Right hindlimb (tissue), 1 donor: Measurements from ENCODE around the gene SPTBN1.

Source experiments
- DNase-seq: peaks from one replicate; pipeline ENCODE4 v3.0.0-alpha.2; 2018

Gene SPTBN1

GRCh38 chr2:54531558-54531957 lies 75.4 kb downstream of the SPTBN1 start:
- DNase-seq = no peak

- no peak for DNase-seq
Observed at GRCh38 chr2:54534221-54534620, 78.1 kb downstream of the SPTBN1 start.

- no peak for DNase-seq
Observed at GRCh38 chr2:54534625-54535024, 78.5 kb downstream of the SPTBN1 start.

GRCh38 chr2:54535599-54536195 lies 79.6 kb downstream of the SPTBN1 start:
- DNase-seq = no peak

DNA sequence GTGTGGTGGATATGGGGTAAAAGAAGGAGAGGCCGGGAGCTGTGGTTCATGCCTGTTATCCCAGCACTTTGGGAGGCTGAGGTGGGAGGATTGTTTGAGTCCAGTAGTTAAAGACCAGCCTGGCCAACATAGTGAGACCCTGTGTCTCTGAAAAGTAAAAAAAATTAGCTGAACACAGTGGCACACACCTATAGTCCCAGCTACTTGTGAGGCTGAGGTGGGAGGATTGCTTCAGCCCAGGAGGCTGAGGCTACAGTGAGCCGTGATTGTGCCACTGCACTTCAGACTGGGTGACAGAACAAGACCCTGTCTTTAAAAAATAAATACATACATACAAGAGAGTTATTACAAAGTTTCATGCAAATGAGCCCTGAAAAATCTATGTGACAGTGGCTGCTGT lies 80.6 kb downstream of the SPTBN1 start:
- no peak for DNase-seq

GRCh38 chr2:54538537-54538936 lies 82.4 kb downstream of the SPTBN1 start:
- DNase-seq = no peak

- DNase-seq = no peak
Observed at GRCh38 chr2:54539683-54540082, 83.6 kb downstream of the SPTBN1 start.

GRCh38 chr2:54540194-54540593 lies 84.1 kb downstream of the SPTBN1 start:
- DNase-seq = no peak

GRCh38 chr2:54541995-54542394 lies 85.9 kb downstream of the SPTBN1 start:
- no peak for DNase-seq

- DNase-seq = no peak
Observed at GRCh38 chr2:54543733-54544396, 87.7 kb downstream of the SPTBN1 start.

DNA sequence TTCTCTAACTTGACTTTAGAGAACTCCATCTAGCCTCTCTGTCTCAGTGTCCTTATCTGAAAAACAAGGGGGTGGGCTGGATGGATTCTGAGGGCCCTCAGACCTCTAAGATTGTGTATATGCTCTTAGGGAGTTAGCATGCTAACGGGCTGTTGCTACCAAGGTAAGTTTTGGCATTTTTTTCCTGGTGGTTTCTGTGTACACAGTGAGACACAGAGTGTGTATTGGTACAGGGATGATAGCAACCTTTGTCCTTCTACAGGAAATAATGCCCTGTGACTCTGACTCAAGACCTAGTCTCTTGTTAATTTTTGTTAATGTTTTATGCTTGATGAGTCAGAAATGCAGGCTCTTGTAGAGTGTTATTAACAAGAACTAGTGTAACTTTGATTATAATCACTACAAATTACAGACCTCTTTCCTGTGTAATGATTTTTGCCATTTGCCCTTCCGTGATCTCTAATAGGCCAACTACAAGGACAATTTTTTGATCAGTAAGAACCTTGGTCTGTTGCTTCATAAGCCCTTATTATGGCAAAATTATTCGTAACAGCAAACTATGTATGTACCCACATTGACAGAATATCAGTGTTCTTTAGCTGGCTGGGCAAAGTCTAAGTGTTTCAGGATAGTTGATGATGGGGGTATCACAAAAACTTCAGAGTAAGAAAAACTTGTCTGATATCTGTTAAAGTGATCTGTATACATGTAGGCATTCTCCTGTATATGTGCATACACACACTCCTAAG lies 89.7 kb downstream of the SPTBN1 start:
- no peak for DNase-seq

- no peak for DNase-seq
Observed at GRCh38 chr2:54546518-54546917, 90.4 kb downstream of the SPTBN1 start.

DNA sequence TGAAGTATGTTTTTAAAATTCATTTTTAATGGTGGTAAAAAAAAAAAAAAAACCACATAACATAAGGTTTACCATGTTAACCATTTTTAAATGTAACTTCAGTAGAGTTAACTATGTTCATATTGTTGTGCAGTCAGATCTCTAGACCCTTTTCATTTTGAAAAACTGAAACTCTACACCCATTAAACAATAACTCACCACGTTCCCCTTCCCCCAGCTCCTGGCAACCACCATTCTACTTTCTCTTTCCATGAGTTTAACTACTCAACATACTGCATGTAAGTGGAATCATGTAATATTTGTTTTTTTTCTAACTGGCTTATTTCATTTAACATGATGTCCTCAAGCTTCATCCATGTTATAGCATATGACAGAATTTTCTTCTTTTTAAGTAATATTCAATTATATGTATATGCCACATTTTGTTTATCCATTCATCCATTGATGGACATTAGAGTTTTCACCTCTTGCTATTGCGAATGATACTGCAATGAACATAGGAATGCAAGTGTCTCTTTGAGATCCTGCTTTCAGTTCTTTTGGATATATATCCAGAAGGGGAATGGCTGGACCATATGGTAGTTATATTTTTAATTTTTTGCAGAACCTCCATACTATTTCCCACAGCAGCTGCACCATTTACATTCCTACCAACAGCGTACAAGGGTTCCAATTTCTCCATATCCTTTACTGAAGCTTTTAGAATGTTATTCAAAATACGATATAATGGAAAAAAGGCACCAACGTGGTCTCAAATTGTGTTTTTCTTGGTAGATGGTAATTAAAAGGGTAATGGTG lies 91.0 kb downstream of the SPTBN1 start:
- no peak for DNase-seq

- DNase-seq = no peak
Observed at GRCh38 chr2:54549430-54549829, 93.3 kb downstream of the SPTBN1 start.

DNA sequence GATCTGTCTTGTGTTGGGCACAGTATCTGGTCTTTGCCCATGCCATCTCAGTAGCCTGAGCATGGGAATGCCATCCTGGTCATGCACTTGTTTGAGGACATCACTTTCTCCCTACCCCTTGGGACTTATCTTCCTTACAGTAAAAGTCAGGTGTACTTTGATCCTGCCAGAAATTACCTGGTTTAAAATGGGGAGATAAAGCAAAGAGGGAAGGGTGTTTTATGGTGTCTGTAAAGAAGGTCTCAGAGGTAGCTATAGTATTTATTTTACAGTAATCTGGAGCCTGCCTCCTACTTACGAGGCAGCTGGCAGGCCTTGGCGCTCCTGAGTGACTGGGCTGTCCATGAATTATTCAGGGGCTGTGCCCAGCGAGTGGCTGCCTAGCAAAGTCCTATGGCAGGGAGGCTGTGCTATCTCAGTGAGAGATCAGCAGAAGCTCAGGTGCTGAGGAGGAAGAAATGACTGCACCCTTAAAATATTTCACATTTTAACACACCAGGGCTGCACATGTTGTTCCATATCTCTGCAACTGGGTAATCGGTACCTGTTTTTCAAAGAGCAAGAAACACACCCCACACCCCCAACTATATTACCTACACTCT lies 93.9 kb downstream of the SPTBN1 start:
- DNase-seq = no peak

- no peak for DNase-seq
Observed at GRCh38 chr2:54550547-54550946, 94.4 kb downstream of the SPTBN1 start.

DNA sequence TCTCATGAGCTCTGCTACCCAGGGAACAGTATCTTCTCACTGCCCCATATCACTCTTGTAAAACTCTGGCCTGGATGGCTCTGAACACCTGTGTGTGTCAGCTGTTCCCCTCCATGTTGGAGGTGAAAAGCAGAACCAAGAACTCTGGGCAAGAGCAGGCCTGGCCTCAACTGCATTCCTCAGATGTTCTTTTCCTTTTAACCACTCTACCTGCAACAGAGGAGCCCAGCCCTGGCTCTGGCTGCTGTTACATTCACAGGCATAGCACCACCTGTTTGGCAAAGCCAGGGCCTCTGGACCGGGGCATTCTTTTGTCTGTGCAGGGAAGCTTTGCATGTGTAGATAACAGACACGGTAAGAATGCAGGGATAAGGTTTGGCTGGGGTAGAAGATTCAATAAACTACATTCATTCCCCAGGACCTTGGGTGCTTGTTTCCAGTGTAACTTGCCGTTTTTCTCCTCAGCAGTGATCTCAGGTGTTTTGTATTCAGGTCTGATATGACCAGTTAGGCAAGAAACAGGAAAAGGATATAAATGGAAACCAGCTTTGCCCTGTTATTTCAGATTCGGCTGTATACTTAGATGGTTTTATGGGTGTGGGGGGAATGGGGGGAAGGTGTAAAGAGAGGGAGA lies 95.1 kb downstream of the SPTBN1 start:
- DNase-seq = no peak

- DNase-seq = no peak
Observed at GRCh38 chr2:54553075-54553474, 96.9 kb downstream of the SPTBN1 start.

DNA sequence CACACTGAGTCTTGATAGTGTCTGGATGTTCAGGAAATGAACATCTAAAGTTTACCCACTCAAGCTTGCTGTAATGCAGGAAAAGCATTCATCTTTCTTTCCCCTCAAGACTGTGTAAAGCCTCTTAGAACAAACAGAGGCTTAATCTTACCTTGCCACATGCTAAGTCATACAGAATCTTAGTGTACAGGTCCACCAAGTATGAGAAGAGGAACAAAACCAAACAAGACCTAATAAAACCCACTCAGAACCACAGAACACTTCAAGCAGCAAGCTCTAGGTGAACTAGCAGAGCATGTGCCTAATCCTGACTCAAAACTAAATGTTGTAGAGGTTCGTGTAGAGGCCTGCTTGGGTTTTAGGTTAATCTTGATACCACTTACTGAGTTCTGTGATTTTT lies 97.6 kb downstream of the SPTBN1 start:
- no peak for DNase-seq

DNA sequence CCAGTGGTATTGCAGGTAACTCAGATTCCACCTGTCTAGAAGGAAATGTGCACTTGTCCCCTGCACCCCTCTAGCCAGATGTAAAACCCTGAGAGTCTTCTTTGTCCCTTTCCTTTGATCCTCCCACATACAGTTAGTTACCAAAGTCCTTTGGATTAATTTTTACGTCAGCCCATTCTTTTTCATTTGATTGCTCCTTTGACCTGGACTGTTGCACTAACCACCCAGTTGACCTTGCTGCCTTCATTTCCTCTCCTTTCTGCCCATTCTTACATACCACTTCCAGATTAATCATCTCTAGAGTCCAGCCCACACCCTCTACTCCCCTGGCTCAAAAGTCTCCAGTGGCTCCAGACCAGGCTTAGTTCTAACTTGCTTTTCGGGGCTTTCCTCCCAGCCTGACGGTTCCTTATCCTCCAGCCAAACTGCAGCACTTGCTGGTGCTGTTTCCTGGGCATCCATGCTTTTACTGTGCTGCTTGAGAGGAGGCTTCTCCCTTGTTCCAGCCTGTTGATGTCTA lies 99.3 kb downstream of the SPTBN1 start:
- no peak for DNase-seq

DNA sequence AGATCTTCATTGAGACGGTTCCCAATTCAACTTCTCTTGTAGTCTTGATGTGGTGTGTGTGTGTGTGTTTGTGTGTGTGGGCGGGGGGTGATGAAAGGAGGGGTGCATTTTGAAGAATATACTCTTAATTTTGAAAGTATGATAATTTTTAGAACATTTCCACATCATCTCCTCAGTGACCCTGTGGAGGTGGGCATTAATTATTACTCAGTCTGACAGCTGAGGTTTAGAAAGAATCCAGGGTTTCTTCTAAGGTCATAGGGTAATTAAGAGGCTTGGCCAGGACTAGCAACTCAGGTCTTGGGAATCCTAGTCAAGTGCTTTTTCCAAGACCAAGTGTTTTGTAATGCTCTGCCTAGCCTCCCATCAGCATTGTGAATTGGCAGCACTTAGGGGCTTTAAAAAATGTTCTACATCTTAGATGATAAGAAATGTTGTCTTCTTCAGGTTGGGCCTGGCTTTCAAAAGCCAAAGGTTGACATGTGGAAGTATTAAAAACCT lies 100.5 kb downstream of the SPTBN1 start:
- DNase-seq = no peak

DNA sequence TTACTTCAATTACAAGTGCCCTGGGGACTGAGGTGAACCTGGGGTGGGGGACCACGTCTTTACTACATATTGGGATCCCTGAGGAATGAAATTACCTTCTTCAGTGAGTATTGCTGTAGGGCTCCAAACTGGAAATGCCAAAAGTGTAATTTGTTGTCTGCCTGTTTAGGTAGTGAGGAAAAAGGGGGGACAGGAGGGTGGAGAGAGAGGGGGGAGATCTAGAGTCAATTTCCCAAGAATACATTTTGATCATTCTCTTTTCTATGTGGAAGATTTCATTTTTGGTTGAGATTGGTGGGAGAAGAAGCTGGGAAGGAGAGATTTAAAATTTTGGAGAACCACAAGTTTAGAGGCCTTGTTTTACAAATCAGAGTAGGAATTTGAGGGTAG lies 101.1 kb downstream of the SPTBN1 start:
- no peak for DNase-seq
